Measurements from ENCODE around the gene CORO1A.
"Not testable (repeated sequence)": the region's sequence is repeated elsewhere in the genome, so short reads cannot be mapped to it uniquely, and the experiment has no call there.

Gene CORO1A

GRCh38 chr16:30205541-30206236 is 22.3 kb downstream of the CORO1A start:
- DNase-seq (ENCODE audit: low spot score) = not testable (repeated sequence)

- DNase-seq (ENCODE audit: low spot score) = not testable (repeated sequence)
Measured at GRCh38 chr16:30206252-30206651, 22.9 kb downstream of the CORO1A start.

GRCh38 chr16:30207063-30207704 is 23.8 kb downstream of the CORO1A start:
- DNase-seq (ENCODE audit: low spot score) = not testable (repeated sequence)

- not testable (repeated sequence) for DNase-seq (ENCODE audit: low spot score)
Measured at GRCh38 chr16:30209032-30209431, 25.6 kb downstream of the CORO1A start.

GRCh38 chr16:30211414-30211813 is 28.0 kb downstream of the CORO1A start:
- DNase-seq (ENCODE audit: low spot score) = not testable (repeated sequence)

GRCh38 chr16:30217082-30217481 is 33.7 kb downstream of the CORO1A start:
- DNase-seq (ENCODE audit: low spot score) = not testable (repeated sequence)

Data from NAMALWA (cell line).